NCI-H146 treated with DMSO at 0.1 percent for 48 hours (cell line): ENCODE data around the gene MIX23.
"Not testable (repeated sequence)": the region's sequence is repeated elsewhere in the genome, so short reads cannot be mapped to it uniquely, and the experiment has no call there.

Experiments used
- DNase-seq: peaks from one replicate; lab custom pipeline; 2025; ENCODE audit not compliant: unreplicated experiment; lab: John Stamatoyannopoulos, UW

The MIX23 gene

DNA sequence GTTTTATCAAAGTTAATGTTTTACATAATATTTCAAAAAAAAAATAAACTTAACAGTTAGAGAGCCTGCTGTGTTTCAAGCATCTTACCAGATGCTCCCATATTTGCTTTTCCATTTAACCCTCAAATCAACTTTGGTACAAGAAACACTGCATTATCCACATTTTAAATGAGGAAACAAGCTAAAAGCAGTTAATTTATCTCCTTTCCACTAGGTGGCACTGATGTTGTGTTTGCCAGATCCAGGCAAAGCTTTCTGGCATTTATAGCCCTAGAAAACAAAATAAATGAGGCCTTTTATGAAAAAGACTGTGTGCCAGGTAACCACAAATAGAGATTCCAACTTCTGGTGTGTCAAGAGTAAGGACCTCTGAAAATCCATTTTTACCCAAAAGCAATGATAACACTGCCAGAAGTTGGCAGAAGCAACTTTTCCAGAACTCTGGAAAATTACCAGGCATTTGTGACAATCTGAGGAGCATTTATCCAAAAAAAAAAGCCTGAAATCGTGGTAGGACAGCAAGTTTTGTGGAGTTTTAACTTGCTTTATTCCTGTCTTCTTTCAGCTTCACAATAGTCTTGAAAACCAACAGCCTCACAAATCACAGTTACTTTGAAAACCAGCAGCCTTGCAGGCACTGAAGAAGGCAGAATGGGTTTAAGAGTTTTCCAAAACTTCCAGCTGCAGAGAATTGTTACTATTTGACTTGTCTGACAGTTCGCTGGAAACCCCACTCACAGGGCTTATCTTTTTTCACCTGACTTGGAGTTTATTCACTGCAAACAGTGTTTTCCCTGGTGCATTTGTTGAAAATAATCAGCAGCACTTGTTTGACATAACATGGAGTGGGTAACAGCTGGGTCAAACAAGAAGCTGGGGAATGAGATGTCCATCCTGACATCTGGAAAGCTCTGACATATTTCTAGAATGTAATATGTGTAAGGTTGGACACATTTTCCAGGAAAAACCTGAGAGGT, 10.1 kb upstream of the MIX23 start:
- peak; percentile 28 for DNase-seq

DNA sequence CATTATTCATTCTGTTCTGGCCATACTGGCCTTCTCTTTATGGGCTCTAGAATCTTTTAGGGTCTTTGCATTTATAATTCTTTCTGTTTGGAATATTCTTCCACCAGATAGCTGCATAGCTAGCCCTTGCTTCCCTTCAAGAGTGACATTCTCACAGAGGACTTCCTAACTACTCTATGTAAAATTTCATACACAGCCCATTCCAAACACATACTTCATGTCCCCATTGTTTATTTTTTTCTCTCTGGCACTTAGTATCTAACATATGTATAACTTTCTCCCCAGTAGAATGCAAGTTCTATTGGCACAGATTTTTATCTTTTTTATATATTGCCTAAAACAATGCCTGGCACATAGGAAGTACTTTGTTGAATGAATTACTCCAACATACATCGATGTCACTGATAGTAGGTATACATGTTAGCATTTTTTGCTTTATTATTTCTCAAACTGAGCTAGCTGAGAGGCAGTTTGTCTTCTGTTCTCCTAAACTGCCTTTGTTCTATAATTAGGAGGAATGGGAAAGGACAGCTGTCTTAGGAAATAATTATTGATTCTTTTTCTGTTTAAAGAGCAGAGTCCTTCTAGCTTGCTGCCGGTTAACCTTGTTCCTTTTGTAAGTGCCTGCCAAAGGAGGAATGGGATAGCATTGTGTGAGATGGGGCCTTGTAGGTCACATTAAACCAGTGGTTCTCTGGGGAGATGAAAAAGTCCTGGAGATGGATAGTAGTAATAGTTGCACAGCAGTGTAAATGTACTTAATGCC, 8.8 kb upstream of the MIX23 start:
- DNase-seq = peak; percentile 32

DNA sequence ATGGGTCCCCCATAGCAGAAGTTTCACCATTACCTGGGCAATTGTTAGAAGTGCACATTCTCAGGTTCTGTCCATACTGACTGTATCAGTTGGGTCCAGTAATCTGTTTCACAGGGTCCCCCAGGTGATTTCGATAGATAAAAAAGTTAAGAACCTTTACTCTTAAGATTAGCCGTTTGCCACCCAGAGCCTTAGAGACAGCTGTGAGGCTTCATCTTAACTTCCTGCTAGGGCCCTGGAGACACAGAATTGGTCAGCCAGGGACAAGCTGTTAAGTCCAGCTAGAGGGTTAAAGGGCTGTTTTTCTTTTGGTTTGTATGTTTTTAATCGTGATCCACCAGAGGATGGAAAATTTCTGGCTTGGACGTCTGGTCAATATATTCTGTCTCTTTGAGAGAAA, 7.6 kb upstream of the MIX23 start:
- no peak for DNase-seq

DNA sequence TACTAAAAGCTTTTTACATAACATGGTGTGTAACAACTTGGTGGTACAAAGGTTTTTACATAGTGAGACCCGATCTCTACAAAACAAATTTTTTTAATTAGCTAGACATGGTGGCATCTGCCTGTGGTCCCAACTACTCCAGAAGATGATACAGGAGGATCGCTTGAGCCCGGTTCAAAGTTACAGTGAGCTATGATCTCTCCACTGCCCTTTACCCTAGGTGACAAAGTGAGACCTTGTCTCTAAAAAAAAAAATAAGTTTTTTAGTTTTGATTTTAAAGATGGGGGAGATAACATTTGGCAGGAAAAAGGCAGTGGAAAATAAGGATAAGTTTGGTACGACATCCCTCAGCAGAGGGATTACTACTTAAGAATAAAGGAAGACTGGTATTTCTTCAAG, 6.9 kb upstream of the MIX23 start:
- DNase-seq = no peak

DNA sequence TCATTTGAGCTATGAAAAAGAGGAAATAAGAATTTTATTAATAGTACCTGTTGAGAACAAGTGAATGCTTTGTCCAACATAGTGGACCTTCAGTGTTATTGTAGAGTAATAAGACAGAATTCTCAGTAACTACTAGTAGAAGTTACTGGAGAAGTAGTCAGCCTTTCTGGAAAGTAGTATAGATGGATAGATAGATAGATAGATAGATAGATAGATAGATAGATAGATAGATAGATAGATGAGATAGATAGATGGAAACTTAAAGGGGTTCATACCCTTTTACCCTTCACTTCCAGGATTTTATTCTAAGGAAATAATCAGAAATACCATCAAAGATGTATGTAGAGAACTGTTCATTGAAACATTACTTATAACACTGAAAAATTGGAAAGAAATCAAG, 6.2 kb upstream of the MIX23 start:
- DNase-seq = no peak

DNA sequence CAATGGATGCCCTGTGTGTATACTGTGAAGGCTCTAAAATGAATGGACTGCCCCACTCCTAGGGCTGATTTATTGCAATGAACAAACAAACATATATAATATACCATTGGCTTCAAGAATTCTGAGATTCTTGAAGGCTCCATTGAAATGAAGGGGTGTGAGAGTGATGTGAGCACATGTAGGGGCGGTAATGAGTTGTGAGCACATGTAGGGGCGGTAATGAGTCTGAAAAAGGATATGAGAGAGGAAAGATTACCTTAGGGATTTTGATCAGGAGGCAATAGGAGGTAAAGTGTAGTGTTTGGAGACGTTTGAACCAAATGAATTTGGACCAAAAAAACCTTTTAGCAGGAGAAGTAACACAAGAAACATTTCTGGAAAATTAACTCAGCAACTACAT, 4.7 kb upstream of the MIX23 start:
- DNase-seq = no peak

DNA sequence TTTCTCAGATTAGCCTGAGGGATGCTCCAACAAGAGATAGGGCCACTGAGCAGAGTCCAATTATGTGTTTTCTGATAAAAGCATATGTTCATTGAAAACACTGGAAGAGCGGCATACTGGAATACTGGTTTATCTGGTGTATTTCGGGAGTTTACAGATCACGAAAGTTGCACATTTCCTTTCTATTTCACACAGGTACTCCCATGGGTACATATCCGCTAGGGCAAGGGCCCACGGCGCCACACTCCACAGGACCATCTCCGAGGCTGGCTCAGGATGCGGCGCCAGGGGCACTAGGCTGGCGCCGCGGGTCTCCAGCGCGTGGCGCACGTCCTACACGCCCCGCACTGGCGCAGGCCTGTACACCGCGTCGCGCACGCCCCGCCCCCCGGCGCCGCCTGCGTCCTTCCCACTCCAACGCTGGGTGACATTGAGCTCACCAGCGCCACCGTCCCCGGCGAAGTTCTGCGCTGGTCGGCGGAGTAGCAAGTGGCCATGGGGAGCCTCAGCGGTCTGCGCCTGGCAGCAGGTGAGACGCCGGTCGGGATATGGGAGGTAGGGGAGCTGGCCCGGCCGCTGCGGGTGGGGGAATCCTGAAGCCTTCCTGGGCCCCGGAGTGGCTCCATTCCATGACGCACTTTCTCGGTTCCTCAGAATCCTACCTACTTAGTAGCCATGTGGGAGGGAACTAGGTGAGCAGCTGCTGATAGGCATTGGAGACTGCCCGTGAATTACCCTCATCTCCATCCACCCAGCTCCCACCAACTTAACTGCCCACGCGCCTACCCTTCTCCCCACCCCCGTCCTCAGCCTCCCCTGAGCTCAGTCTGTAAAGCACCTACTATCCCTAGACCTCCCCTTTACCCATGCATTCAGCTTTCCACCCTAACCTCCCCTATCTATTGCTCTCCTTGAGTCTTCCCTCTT, 1.0 kb upstream of the MIX23 start, which contains the start of gene FAM162A:
TSS of gene FAM162A (plus strand) at position 412 of the 927 bp plus-strand sequence. CDS start at position 496, 84 bp downstream.
- DNase-seq = peak; percentile 96

DNA sequence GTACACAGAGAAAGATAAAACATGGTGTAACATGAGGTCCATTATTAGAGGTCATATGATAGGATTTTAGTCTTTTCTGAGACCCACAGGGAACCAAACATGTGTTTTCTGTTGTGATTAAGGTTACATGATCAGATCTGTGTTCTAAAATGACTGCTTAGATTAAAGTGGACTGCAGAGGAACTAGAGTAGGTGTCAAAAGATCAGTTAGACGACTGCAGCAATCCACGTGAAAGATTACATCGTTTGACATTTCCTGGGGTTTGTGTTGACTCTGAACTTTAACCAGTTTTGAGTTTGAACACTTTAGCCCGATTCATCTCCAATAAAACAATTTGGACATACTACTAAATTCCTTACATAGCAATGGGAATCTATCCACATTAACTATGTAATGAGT, 5.1 kb downstream of the MIX23 start:
- DNase-seq = no peak

DNA sequence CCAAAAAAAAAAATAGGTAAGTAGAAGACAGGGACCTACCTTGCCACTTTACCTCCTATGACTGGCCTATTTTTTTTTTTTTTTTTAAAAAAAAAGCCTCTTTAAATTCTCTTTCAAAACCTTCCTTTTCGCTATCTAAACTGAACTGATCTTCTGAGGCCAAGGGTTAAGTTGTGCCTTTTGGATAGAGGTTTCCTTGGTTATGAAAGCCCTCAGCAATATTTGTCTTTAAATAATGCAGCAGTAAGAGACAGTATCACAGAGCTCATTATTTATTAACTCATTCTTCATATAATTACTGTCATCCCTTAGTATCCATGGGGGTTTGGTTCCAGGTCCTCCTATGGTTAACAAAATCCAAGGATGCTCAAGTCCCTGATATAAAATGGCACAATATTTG, 9.0 kb downstream of the MIX23 start:
- no peak for DNase-seq

DNA sequence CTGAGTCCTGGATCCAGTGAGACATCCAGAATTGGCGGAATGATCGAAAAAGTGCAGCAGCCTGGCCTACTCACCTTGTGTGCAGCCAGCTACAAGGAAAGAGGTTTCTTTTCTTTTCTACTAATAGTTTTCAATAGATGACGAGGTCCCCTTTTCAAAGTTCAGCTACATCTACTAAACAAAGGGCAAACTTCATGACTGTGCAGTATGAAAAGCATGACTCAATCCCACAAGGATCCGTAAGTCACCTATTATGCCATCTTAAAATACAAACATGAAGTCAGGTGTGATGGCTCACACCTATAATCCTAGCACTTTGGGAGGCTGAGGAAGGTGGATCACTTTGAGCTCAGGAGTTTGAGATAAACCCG, 16.7 kb downstream of the MIX23 start:
- DNase-seq = no peak

DNA sequence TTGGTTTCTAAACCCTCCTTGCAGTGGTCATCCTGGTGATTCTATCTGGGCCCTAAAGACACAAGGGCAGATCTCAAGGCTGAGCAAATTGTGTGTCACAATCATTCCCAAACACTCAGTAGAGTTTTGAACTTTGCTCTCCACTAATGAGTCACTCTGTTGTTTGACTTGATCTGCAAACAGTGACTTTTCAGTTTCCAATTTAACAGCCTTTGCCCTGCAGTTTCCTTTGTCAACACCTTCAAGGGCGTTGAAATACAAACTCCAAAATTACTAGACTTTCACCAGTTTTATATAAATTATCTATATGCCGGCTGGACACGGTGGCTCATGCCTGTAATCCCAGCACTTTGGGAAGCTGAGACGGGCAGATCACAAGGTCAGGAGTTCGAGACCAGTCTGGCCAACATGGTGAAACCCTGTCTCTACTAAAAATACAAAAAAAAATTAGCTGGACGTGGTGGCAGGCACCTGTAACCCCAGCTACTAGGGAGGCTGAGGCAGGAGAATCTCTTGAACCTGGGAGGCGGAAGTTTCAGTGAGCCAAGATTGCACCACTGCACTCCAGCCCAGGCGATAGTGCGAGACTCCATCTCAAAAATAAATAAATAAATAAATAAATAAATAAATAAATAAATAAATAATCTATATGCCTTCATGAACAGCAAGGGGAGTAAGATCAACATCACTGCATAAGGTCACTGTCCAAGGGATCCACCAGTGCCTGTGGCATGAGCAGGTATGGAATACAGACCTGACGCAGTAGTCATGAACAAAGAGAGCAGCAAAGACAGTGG, 17.3 kb downstream of the MIX23 start:
- not testable (repeated sequence) for DNase-seq

DNA sequence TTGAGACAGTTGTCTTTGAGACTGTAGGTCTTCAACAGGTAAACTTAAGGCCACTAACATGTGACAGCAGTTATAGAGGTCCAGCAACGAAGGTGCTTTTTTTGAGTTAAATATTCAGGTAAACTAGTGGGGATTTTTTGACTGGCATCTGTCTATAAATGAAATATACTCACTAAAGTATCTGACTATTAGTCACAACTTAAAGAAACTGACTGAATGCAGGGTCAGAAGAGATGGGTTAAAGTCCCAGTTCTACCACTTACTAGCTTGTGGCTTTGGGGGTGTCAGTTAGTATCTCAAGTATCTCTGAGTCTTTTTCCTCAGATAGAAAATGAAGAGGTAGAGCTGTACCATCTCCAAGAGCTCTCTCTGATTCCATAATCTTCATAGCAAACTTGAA, 18.0 kb downstream of the MIX23 start:
- no peak for DNase-seq

DNA sequence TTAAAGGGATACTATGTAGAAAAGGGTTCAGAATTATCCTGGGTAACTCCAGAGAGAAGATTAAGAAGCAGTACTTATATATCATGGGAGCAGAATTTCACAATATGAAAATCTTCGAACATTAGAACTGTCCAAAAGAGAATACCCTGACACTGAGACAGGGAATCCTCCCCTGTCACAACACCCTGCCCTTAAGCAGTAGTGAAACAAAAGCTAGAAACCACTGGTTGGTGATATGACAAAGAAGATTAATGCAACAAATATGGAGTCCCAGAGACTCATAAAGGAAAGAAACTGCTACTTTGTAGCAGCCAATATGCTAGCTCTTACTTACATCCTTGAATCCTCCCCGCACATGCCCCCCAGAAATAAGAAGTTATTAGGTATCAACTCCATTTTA, 18.5 kb downstream of the MIX23 start:
- no peak for DNase-seq

DNA sequence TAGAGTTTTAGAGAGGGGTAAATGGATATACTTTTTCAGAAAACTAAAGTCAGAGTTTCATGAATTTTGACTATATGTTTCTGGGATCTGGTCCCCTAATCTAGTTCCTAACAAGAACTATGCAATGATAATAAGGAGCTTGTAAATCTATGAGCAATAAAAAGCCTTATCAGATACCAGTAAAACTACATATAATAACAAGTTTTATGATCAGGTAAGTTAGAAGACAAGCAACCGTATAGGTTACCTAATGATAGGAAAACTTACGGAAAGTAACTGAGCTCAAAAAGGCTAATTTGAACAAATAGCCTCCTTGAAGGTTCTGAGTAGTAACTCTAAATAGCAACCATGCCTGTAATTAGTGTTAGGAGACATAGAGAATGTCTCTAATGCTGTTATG, 21.0 kb downstream of the MIX23 start:
- DNase-seq = no peak

DNA sequence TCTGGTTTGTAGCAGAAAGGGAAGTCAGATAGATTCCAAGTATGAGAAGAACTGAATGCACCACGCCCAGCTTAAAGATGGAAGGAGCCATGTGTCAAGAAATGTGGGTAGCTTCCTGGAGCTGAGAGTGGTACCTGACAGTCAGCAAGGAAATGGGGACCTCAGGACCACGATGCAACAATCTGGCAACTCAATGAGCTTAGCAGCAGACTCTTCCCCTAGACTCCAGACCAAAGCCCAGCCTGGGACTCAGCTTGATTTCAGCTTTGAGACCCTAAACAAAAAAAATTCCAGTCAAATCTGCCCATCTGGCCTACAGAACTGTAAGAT, 24.4 kb downstream of the MIX23 start:
- no peak for DNase-seq

DNA sequence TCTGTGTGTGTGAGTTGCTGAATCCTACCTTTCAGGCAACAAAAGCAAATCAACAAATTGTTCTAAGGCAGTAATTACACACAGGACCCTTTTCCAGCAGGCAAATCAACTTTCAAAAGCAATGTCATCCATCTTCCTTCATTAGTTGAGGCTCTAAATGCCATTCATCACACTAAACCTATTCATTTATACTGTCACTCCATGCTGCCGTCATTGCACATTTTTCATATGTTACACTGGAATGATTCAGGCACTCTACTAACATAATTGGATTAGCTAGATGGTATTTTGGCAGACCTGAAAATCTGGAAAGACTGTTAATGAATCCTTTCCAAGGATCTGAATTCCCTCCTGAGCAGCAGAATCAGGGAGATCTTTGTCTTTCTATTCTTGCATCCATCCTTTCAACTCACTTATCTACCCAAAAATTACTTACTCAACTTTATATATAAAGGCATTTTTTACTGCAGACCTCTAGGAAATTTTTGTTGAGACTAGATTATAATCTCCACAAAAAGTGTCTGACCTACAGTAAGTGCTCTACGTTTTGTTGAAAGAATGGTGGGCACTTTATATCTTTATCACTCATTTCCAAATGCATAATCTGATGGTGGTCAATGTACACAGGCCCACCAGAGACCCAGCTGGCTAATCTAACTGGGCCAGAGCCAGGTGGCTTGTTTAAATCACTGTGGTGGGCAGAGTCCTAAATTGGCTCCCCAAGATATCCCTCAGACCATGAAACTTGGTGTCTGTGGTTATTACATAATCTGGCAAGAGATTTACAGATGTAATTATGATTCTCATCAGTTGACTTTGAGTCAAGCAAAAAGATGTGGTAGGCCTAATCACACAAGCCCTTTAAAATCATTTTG, 25.0 kb downstream of the MIX23 start:
- DNase-seq = no peak

DNA sequence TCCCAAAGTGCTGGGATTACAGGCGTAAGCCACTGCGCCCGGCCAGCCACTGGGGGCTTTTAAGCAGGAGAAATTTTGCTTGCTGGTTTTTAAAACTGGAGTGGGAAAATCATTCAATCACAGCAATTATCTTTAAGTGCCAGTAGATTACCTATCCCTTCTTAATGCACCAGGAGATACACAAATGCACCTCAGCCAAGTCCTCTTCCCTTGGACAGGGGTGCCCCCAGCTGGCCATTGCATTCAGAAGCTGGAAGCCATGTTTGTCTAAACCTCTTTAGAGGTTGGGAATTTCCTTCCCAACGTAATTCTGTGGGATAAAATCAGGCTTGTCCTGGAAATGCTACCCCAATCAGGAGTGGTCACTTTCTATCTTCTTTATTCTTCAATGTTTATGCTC, 26.6 kb downstream of the MIX23 start:
- DNase-seq = peak; percentile 10

DNA sequence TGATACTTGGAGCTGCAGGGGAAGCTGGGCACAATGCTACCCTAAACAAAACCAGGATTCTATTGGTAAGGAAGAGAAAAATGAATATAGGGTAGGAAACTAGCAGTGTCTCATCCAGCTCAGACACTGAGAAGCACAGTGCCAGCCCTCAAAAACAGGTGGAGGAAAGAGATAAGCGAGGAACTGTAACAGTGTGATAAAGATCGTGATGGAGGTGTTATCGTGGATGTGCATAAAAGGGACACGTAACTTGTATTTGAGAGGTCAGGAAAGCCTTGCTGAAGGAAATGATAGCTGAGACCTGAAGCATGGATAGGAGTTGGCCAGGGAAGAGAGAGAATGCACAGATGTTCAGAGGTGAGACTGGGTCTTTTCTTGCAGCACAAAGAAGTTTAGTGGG, 27.4 kb downstream of the MIX23 start:
- no peak for DNase-seq

DNA sequence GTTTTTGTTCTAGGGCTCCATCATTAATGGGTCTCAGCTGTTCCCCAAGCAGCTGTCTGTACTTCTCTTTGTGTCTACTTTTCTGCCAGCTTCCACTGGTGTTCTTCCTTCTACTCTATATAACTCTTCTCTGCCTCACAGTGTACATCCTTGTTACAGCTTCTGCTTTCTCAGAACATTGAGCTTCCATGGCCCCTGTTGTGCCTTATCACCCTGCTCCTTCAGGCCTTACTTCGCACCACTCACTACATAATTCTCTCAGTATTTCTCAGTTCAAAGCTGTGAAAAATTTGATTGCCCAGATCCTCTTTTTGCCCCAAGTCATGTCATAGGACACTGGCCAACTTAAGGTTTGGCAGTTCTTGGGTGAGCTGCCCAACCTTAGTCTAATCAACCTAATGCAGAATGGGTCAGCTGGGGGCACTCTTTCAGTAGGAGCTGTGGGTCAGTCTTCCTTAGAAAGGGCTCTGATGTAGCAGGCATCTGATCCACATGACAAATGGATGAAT, 29.1 kb downstream of the MIX23 start:
- DNase-seq = no peak
